SK-N-SH (cell line): ENCODE measurements around the gene MON1A. TPM values are rescaled to one million over a fixed set of nuclear protein-coding genes. Genes with fewer than 3 reads are reported as not detected.

Experiments
- CTCF ChIA-PET: fragments of 300-600, 350-600 bp; formaldehyde crosslinking; extraction: SDS; loops from one replicate; lab custom pipeline; 2021; lab: Yijun Ruan, JAX
- POLR2A ChIA-PET: fragments of 350-600 bp; sonication (Branson Sonifier 250); formaldehyde crosslinking; extraction: SDS; loops from one replicate; lab custom pipeline; 2020; ENCODE audit warnings: antibody characterized with exemption, inconsistent platforms; lab: Yijun Ruan, JAX
- DNase-seq: peaks from one replicate; pipeline ENCODE4 v3.0.0; 2012
- H2AFZ ChIP-seq: fragments of 200-600 bp; sonication (generic); 2 replicates; pipeline ENCODE4 v1.8.1; 2016; ENCODE audit warnings: antibody characterized with exemption, mild to moderate bottlenecking, low read depth
- H3F3A ChIP-seq: fragments of 200-600 bp; sonication (generic); replicated peaks from 2 replicates; pipeline ENCODE3; 2016; ENCODE audit warnings: antibody characterized with exemption, mild to moderate bottlenecking; ENCODE audit not compliant: insufficient read depth
- H3K27ac ChIP-seq, 2 experiments: fragments of 200-500 bp in 1 of 2; fragments of 200-600 bp in 1 of 2; sonication (Bioruptor generic) in 1 of 2; sonication (generic), shearing (Covaris generic) in 1 of 2; 2 replicates each; pipeline versions ENCODE4 v1.5.1 to v1.6.1; 2014 to 2016; ENCODE audit warnings: low read depth in 2 of 2, inconsistent platforms in 1 of 2, low read length in 1 of 2, mild to moderate bottlenecking in 1 of 2, mixed read lengths in 1 of 2
- H3K27me3 ChIP-seq: fragments of 200-600 bp; sonication (generic), shearing (Covaris generic); 2 replicates; pipeline ENCODE4 v1.6.1; 2016; ENCODE audit warnings: mixed run types; ENCODE audit not compliant: insufficient read depth
- H3K36me3 ChIP-seq, 2 experiments: fragments of 200-500 bp in 1 of 2; fragments of 200-600 bp in 1 of 2; sonication (Bioruptor generic) in 1 of 2; sonication (generic) in 1 of 2; replicated peaks in 1 of 2; 2 replicates each; pipeline versions ENCODE3 to v1.5.1; 2014 to 2016; ENCODE audit warnings: low read length in 1 of 2, mild to moderate bottlenecking in 1 of 2; ENCODE audit not compliant: insufficient read depth in 2 of 2, control insufficient read depth in 1 of 2
- H3K4me1 ChIP-seq, 2 experiments: fragments of 200-500 bp in 1 of 2; fragments of 200-600 bp in 1 of 2; sonication (Bioruptor generic) in 1 of 2; sonication (generic), shearing (Covaris generic) in 1 of 2; 2 replicates each; pipeline versions ENCODE4 v1.5.1 to v1.6.1; 2014 to 2016; ENCODE audit warnings: low read depth in 1 of 2, low read length in 1 of 2, mixed run types in 1 of 2; ENCODE audit not compliant: insufficient read depth in 2 of 2, control insufficient read depth in 1 of 2
- H3K4me2 ChIP-seq: fragments of 200-600 bp; sonication (generic), shearing (Covaris generic); 2 replicates; pipeline ENCODE4 v1.6.1; 2017; ENCODE audit warnings: mixed run types
- H3K4me3 ChIP-seq, 2 experiments: fragments of 200-500 bp in 1 of 2; fragments of 200-600 bp in 1 of 2; sonication (Bioruptor generic) in 1 of 2; sonication (generic), shearing (Covaris generic) in 1 of 2; 2 replicates each; pipeline versions ENCODE4 v1.5.1 to v1.8.1; 2014 to 2016; ENCODE audit warnings: low read depth in 2 of 2, inconsistent platforms in 1 of 2, low read length in 1 of 2, mild to moderate bottlenecking in 1 of 2, mixed read lengths in 1 of 2, moderate library complexity in 1 of 2
- H3K79me2 ChIP-seq: fragments of 200-600 bp; sonication (generic); 2 replicates; pipeline ENCODE4 v1.8.1; 2017; ENCODE audit warnings: mild to moderate bottlenecking; ENCODE audit not compliant: insufficient read depth
- H3K9ac ChIP-seq: fragments of 200-600 bp; sonication (generic); 2 replicates; pipeline ENCODE4 v1.6.1; 2017; ENCODE audit warnings: mixed run types
- H3K9me2 ChIP-seq: fragments of 200-600 bp; sonication (generic); 2 replicates; pipeline ENCODE4 v1.6.1; 2017; ENCODE audit warnings: mixed run types
- H3K9me3 ChIP-seq: fragments of 200-600 bp; sonication (generic); 2 replicates; pipeline ENCODE4 v1.6.1; 2017; ENCODE audit warnings: mixed run types, mild to moderate bottlenecking, moderate library complexity
- H4K20me1 ChIP-seq: fragments of 200-600 bp; sonication (generic); 2 replicates; pipeline ENCODE4 v1.6.1; 2017; ENCODE audit warnings: mild to moderate bottlenecking, mixed run types; ENCODE audit not compliant: insufficient read depth
- ELF1 ChIP-seq: IDR thresholded peaks from 2 replicates; pipeline ENCODE4 v1.4.0; 2012
- FOXJ3 ChIP-seq: sonication (generic); formaldehyde crosslinking; IDR thresholded peaks from 2 replicates; pipeline ENCODE4 v1.5.1; 2020; ENCODE audit warnings: mild to moderate bottlenecking, missing genetic modification reagents
- FOXM1 ChIP-seq: IDR thresholded peaks from 2 replicates; pipeline ENCODE4 v1.4.0; 2012; ENCODE audit warnings: low read depth, mild to moderate bottlenecking
- GABPA ChIP-seq: IDR thresholded peaks from 2 replicates; pipeline ENCODE4 v1.4.0; 2012; ENCODE audit warnings: low read depth, mild to moderate bottlenecking
- GATA2 ChIP-seq: sonication (generic); formaldehyde crosslinking; IDR thresholded peaks from 2 replicates; pipeline ENCODE4 v1.5.0; 2020; ENCODE audit warnings: mild to moderate bottlenecking, missing genetic modification reagents
- MXI1 ChIP-seq: IDR thresholded peaks from 2 replicates; pipeline ENCODE4 v1.6.1; 2012; ENCODE audit warnings: mild to moderate bottlenecking, low read depth, low read length, improper control_type of control experiment
- NFIC ChIP-seq: IDR thresholded peaks from 2 replicates; pipeline ENCODE4 v1.4.0; 2012; ENCODE audit warnings: borderline replicate concordance
- NRF1 ChIP-seq: IDR thresholded peaks from 2 replicates; pipeline ENCODE4 v1.6.1; 2012; ENCODE audit warnings: low read depth, mild to moderate bottlenecking, low read length
- RFX5 ChIP-seq: IDR thresholded peaks from 2 replicates; pipeline ENCODE4 v1.6.1; 2012; ENCODE audit warnings: mild to moderate bottlenecking, improper control_type of control experiment, low read length
- SMC3 ChIP-seq: IDR thresholded peaks from 2 replicates; pipeline ENCODE4 v1.6.1; 2012; ENCODE audit warnings: low read depth, low read length, improper control_type of control experiment
- TAF1 ChIP-seq: IDR thresholded peaks from 2 replicates; pipeline ENCODE4 v1.6.1; 2012; ENCODE audit warnings: low read depth, mild to moderate bottlenecking, low read length, moderate library complexity, borderline replicate concordance
- TCF12 ChIP-seq: IDR thresholded peaks from 2 replicates; pipeline ENCODE4 v1.4.0; 2012
- TEAD4 ChIP-seq: IDR thresholded peaks from 2 replicates; pipeline ENCODE4 v1.4.0; 2012; ENCODE audit warnings: mild to moderate bottlenecking, borderline replicate concordance; ENCODE audit not compliant: insufficient read depth
- YY1 ChIP-seq: IDR thresholded peaks from 2 replicates; pipeline ENCODE4 v1.4.0; 2012; ENCODE audit warnings: low read depth, mild to moderate bottlenecking
- WGBS: methylation state at CpG from one replicate; pipeline ENCODE4 v1.1.6; 2017; ENCODE audit warnings: low lambda C conversion rate; 5-methylcytosine and 5-hydroxymethylcytosine counted together
- polyA plus RNA-seq, 3 experiments: library from polyadenylated mRNA; depleted of rRNA; stranded (reverse); fragments of >200 nt; gene quantifications; 2 replicates each; pipeline ENCODE4 v1.2.3, GENCODE V29; 2012
- TF ChIP-seq, protein P1 (sequence below): IDR thresholded peaks from 2 replicates; pipeline ENCODE4; 2012
- TF ChIP-seq, protein P2 (sequence below): IDR thresholded peaks from 2 replicates; pipeline ENCODE4 v1.4.0; 2012; ENCODE audit warnings: low read depth

MON1A gene
- polyA plus RNA-seq, 1 of the 3 experiments (the other 2 are of a cell fraction), result 12.0 TPM

DNA sequence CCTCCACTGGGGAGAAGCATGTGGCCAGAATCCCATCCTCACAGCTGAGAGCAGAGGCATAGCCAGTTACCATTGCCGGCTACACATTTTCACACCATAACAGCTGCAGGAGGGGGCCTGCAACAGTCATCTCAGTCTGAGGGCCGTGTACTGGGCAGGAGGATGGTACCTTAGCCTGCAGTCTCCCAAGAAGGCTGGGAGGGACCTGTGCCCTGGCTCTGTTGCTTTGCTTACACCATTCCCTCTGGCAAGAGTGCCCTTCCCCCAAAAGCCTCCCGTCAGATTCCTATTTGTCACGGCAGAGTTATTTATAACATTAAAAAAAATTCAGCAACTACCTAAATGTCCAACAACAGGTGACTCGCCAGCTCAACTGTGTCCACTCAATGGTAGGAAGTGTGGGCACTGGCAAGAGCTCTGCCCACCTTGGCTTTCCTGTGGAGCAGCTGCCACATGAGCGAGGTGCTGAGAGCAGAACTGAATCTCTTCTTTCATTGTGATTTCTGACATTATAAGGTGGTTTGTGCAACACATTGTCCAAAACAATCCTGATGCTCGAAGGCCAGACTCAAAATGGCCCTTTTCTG is 64.3 kb downstream of the MON1A start:
- H3K27me3 ChIP-seq, result peaks cover 37% of the 10 kb centered on the region
- H3K27ac ChIP-seq, result no peak overlapping the region
- H3K4me1 ChIP-seq, result peaks cover 0 to 18% of the 10 kb centered on the region in 2 experiments; a peak in 1 of 4 replicates
- no peak overlapping the region for H3K4me3 ChIP-seq
- no peaks in the 10 kb centered on the region for H3K9me2 ChIP-seq
- H3K9me3 ChIP-seq, result no peaks in the 10 kb centered on the region
- no peaks in the 10 kb centered on the region for H3K36me3 ChIP-seq
- no peaks in the 10 kb centered on the region for H3F3A ChIP-seq
- no peaks in the 10 kb centered on the region for H4K20me1 ChIP-seq
- no peak overlapping the region for H2AFZ ChIP-seq
- H3K79me2 ChIP-seq, result no peaks in the 10 kb centered on the region
- TF ChIP-seq NFIC (no peak), NRF1 (no peak), FOXJ3 (no peak), GATA2 (CRISPR knock-in tag) (no peak)
- TF ChIP-seq, protein P1, sequence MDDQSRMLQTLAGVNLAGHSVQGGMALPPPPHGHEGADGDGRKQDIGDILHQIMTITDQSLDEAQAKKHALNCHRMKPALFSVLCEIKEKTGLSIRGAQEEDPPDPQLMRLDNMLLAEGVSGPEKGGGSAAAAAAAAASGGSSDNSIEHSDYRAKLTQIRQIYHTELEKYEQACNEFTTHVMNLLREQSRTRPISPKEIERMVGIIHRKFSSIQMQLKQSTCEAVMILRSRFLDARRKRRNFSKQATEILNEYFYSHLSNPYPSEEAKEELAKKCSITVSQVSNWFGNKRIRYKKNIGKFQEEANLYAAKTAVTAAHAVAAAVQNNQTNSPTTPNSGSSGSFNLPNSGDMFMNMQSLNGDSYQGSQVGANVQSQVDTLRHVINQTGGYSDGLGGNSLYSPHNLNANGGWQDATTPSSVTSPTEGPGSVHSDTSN, result no peak
- TF ChIP-seq, protein P2, sequence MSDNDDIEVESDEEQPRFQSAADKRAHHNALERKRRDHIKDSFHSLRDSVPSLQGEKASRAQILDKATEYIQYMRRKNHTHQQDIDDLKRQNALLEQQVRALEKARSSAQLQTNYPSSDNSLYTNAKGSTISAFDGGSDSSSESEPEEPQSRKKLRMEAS, result no peak
- POLR2A ChIA-PET, result no interaction called here
- no peak overlapping the region for H3K4me2 ChIP-seq
- WGBS, result 59% methylated on average over 7 of the region's 7 CpGs
- CTCF ChIA-PET, result interaction anchor here (1.2 to 1.6 kb wide), 2 partner anchors 25 to 26 kb away, joined by 3 to 4 read pairs; no protein-coding TSS in a partner anchor
- no peak for DNase-seq
- no peak overlapping the region for H3K9ac ChIP-seq

DNA sequence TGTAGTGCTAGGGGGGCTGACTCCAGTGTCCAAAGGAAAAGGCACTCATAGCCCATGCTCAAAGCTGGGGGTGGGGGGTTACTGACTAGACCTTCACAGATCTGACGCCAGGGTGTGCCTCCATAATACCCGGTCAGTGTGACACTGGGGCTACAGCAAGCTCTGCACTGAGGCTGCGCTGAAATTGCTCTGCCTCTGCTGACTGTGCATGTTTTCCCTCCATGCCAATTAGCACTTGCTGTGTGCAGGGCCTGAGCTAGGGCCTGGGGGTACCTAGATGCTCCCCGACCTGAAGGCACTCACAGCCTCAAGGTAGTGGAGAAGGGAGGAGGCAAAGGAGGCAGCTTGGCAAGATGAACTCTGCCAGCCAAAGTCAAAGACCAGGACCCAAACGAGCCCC is 65.1 kb downstream of the MON1A start:
- TF ChIP-seq TAF1 (no peak), MXI1 (no peak), GABPA (no peak), ELF1 (no peak), NFIC (no peak), RFX5 (no peak), SMC3 (no peak), FOXM1 (no peak), TCF12 (no peak), YY1 (no peak), TEAD4 (no peak)
- TF ChIP-seq, protein P1, result no peak
- no peaks in the 10 kb centered on the region for H4K20me1 ChIP-seq
- H3K4me3 ChIP-seq, result no peak overlapping the region
- H3K9ac ChIP-seq, result no peak overlapping the region
- no peaks in the 10 kb centered on the region for H3K9me3 ChIP-seq
- peaks cover 0 to 13% of the 10 kb centered on the region in 2 experiments; a peak in 1 of 4 replicates for H3K4me1 ChIP-seq
- DNase-seq, result no peak
- H3K9me2 ChIP-seq, result no peaks in the 10 kb centered on the region
- H3K27ac ChIP-seq, result no peak overlapping the region
- peaks cover 29% of the 10 kb centered on the region for H3K27me3 ChIP-seq
- H2AFZ ChIP-seq, result no peak overlapping the region
- no peaks in the 10 kb centered on the region for H3K79me2 ChIP-seq
- POLR2A ChIA-PET, result no interaction called here
- H3K4me2 ChIP-seq, result no peak overlapping the region
- WGBS, result 55% methylated on average over 5 of the region's 5 CpGs
- H3F3A ChIP-seq, result no peaks in the 10 kb centered on the region
- CTCF ChIA-PET, result interaction anchor here (1.2 kb wide), 1 partner anchor 24 kb away, joined by 3 read pairs; no protein-coding TSS in a partner anchor
- no peaks in the 10 kb centered on the region for H3K36me3 ChIP-seq
